Motor neuron (in vitro differentiated cells): Measurements from ENCODE around the gene CXCL14. TPM values are rescaled to one million over a fixed set of nuclear protein-coding genes. Genes with fewer than 3 reads are reported as not detected.
A peak's percentile ranks its signal among the peaks of the same experiment; 100 is the strongest.
"Not testable (repeated sequence)": the region's sequence is repeated elsewhere in the genome, so short reads cannot be mapped to it uniquely, and the experiment has no call there.

Source experiments
- ATAC-seq, 8 experiments: fragments of 200-7000 bp; cut with Tn5 transposase; replicated peaks in 6 of 8; 2 replicates each; pipeline ENCODE4 v1.8.0; 2021; ENCODE audit warnings: mild to moderate bottlenecking in 8 of 8, moderate library complexity in 8 of 8
- H3K27ac ChIP-seq, 2 donors: fragments of 250-450 bp; sonication (Bioruptor Pico); 2 replicates each; pipeline ENCODE4 v1.9.0; 2021; ENCODE audit warnings: antibody characterized with exemption in 2 of 2, mild to moderate bottlenecking in 2 of 2, moderate library complexity in 1 of 2
- H3K4me1 ChIP-seq, 2 donors: fragments of 250-450 bp; sonication (Bioruptor Pico); replicated peaks in 1 of 2; 2 replicates each; pipeline ENCODE4 v1.6.1; 2021; ENCODE audit warnings: antibody characterized with exemption in 2 of 2, mild to moderate bottlenecking in 2 of 2, moderate library complexity in 1 of 2
- H3K4me3 ChIP-seq, 5 donors: fragments of 250-450 bp; sonication (Bioruptor Pico); 2 replicates each; pipeline ENCODE4 v1.9.0; 2021; ENCODE audit warnings: antibody characterized with exemption in 5 of 5, mild to moderate bottlenecking in 5 of 5, moderate library complexity in 4 of 5
- WGBS, 10 experiments: fragments of 450-650 bp; shearing (Covaris generic); methylation state at CpG; one replicate each; pipeline ENCODE4 v1.0.0; 2022; 5-methylcytosine and 5-hydroxymethylcytosine counted together
- in situ Hi-C, 9 experiments: fragments of 400-800 bp; cut with MboI; loops; one replicate each; pipeline ENCODE4 v1.15.0; 2021; ENCODE audit warnings: low sequenced_read_pairs in 9 of 9, low pct_unique_long_range_greater_than_20kb in 2 of 9; ENCODE audit not compliant: unreplicated experiment in 9 of 9
- total RNA-seq, 8 experiments: library from RNA; unstranded; fragments of 300-600 nt; gene quantifications; 2 replicates each; pipeline versions ENCODE4 v1.2.3 to v1.2.4, GENCODE V29; 2022

Gene CXCL14
- total RNA-seq, 8 experiments from 2014 or later, result 0.21 to 13.4 (median 1.1) TPM; not detected in 1

- peak overlapping the region in 4 of 5 donors; percentile 20 to 33 (median 24) for H3K4me3 ChIP-seq
- H3K4me1 ChIP-seq, result peaks cover 15 to 34% of the 10 kb centered on the region in 2 donors
- H3K27ac ChIP-seq, result peak overlapping the region in 1 of 2 donors; percentile 56
- peak in 5 of 8 experiments; percentile 15 to 45 (median 31) for ATAC-seq
- in situ Hi-C loops, result no loop called here
- 0 to 47% (median 14%) methylated on average over 1 to 15 of the region's 61 CpGs; no CpG with 5 or more reads in 4 of the 10 experiments for WGBS, 10 experiments
Measured at GRCh38 chr5:135534609-135535419, 44.0 kb downstream of the CXCL14 start.

DNA sequence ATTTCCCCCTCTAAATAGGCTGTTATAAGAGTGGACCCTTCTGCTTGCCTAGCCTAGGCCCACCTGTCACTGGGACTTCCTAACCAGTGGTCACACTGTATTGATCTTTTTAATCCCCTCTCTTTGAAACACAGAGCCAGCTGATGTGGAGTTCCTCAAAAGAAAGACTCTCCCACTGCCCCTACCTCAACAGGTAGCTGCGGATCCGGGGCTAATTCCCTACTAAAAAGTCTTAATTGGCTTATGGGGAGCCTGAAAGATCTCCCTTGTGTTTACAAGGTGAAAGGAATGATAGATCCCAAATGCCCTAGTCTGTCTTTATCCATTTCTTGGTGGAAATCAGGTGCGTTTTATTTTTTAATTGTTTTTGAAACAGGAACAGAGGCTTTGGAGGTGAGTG, 45.0 kb downstream of the CXCL14 start:
- no peak for ATAC-seq
- H3K27ac ChIP-seq, result no peak overlapping the region
- in situ Hi-C loops, result no loop called here
- 17 to 92% (median 45%) methylated on average over 1 to 3 of the region's 3 CpGs; no CpG with 5 or more reads in 4 of the 10 experiments for WGBS, 10 experiments
- H3K4me1 ChIP-seq, result peaks cover 15 to 34% of the 10 kb centered on the region in 2 donors
- H3K4me3 ChIP-seq, result no peak overlapping the region

DNA sequence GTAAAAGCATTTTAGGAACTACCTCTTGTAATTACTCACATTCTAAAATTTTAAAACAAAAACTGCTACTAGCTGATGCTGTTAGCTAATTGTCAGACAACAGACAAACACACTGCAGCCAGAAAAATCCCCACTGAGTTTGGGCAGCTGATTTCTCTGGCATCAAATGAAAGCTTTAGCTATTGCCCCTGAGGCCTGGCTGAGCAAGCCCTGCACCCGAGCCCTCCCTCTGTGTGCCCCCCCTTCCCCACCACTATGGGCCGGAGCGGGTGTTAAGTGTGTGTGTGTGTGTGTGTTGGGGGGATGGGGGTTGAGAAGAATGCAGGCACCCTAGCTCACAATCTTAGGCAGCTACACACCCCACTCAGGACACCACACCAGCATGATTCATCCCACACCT, 45.5 kb downstream of the CXCL14 start:
- Histone ChIP-seq H3K27ac (no peak overlapping the region), H3K4me1 (peaks cover 15 to 34% of the 10 kb centered on the region in 2 donors), H3K4me3 (no peak overlapping the region)
- in situ Hi-C loops, result no loop called here
- no peak for ATAC-seq
- WGBS, 10 experiments, result 17 to 80% methylated on average over 1 to 3 of the region's 3 CpGs; no CpG with 5 or more reads in 8 of the 10 experiments

DNA sequence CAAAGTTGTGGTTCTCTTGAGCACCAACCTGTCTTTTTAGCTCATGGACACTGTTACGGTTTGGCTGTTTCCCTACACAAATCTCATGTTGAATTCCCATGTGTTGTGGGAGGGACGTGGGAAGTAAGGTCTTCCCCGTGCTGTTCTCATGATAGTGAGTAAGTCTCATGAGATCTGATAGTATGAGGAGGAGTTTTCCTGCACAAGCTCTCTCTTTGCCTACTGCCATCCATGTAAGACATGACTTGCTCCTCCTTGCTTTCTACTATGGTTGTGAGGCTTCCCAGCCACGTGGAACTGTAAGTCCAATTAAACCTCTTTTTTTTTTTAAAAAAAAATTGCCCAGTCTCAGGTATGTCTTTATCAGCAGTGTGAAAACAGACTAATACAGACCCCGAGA, 49.2 kb downstream of the CXCL14 start:
- H3K4me3 ChIP-seq, ATAC-seq, H3K27ac ChIP-seq, in situ Hi-C loops: not testable (repeated sequence)
- WGBS, 10 experiments, result 5 to 100% (median 47%) methylated on average over 1 to 5 of the region's 5 CpGs; no CpG with 5 or more reads in 1 of the 10 experiments
- H3K4me1 ChIP-seq, result peaks cover 13 to 21% of the 10 kb centered on the region in 2 donors

GRCh38 chr5:135526924-135527323, 51.9 kb downstream of the CXCL14 start:
- H3K4me3 ChIP-seq, result no peak overlapping the region
- ATAC-seq, result no peak
- in situ Hi-C loops, result no loop called here

DNA sequence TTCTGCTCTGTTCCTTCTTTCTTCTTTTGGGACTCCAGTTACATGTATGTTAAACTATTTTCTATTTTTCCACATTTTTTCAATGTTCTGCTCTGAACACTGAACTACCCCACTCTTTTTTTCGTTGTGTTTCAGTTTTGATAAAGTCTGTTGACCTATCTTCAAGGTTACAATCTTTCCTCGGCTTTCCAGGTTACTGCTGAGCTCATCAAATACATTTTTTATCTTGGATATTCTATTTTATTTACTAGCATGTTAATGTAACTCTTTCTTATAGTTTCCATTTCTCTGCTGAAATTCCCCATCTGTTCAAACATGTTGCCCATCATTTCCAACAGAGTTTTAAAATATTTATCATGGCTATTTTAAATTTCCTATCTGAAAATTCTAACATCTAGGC, 56.8 kb downstream of the CXCL14 start:
- 0 to 48% (median 23%) methylated on average over 1 to 2 of the region's 2 CpGs for WGBS, 10 experiments
- ATAC-seq, result no peak

More at GRCh38 chr5:135526924-135527323, 51.9 kb downstream of the CXCL14 start:
- Histone ChIP-seq H3K27ac (no peak overlapping the region), H3K4me1 (no peaks in the 10 kb centered on the region)

More for the DNA sequence above, 56.8 kb downstream of the CXCL14 start:
- in situ Hi-C loops, result no loop called here
- no peak overlapping the region for H3K27ac ChIP-seq
- no peaks in the 10 kb centered on the region for H3K4me1 ChIP-seq
- no peak overlapping the region for H3K4me3 ChIP-seq

Other genes starting within 250 kb of the CXCL14 start
- 100 to 1,000 TPM in 7 of 8 experiments, 10 to 100 TPM in 1; 69.6 to 273 (median 126) TPM for gene MACROH2A1, start 179.8 kb downstream of the CXCL14 start, total RNA-seq
- gene DCANP1, start 131.6 kb downstream of the CXCL14 start, total RNA-seq, result under 1 TPM in 4 of 8 experiments, not detected in 4; 0.08 to 0.10 (median 0.09) TPM
- under 1 TPM in 6 of 8 experiments, not detected in 2; 0.04 to 0.43 (median 0.10) TPM for gene TIFAB, start 126.6 kb downstream of the CXCL14 start, total RNA-seq
- gene NEUROG1, start 43.0 kb downstream of the CXCL14 start, total RNA-seq, result 10 to 100 TPM in 1 of 8 experiments, 1 to 10 TPM in 3, under 1 TPM in 1, not detected in 3; 0.15 to 29.4 (median 2.3) TPM